SK-N-SH (cell line): ENCODE measurements around the gene RGS17. TPM values are rescaled to one million over a fixed set of nuclear protein-coding genes. Genes with fewer than 3 reads are reported as not detected.

Experiments
- CTCF ChIA-PET: fragments of 300-600, 350-600 bp; formaldehyde crosslinking; extraction: SDS; loops from one replicate; lab custom pipeline; 2021; lab: Yijun Ruan, JAX
- POLR2A ChIA-PET: fragments of 350-600 bp; sonication (Branson Sonifier 250); formaldehyde crosslinking; extraction: SDS; loops from one replicate; lab custom pipeline; 2020; ENCODE audit warnings: antibody characterized with exemption, inconsistent platforms; lab: Yijun Ruan, JAX
- DNase-seq: peaks from one replicate; pipeline ENCODE4 v3.0.0; 2012
- H2AFZ ChIP-seq: fragments of 200-600 bp; sonication (generic); 2 replicates; pipeline ENCODE4 v1.8.1; 2016; ENCODE audit warnings: antibody characterized with exemption, mild to moderate bottlenecking, low read depth
- H3F3A ChIP-seq: fragments of 200-600 bp; sonication (generic); replicated peaks from 2 replicates; pipeline ENCODE3; 2016; ENCODE audit warnings: antibody characterized with exemption, mild to moderate bottlenecking; ENCODE audit not compliant: insufficient read depth
- H3K27ac ChIP-seq, 2 experiments: fragments of 200-500 bp in 1 of 2; fragments of 200-600 bp in 1 of 2; sonication (Bioruptor generic) in 1 of 2; sonication (generic), shearing (Covaris generic) in 1 of 2; 2 replicates each; pipeline versions ENCODE4 v1.5.1 to v1.6.1; 2014 to 2016; ENCODE audit warnings: low read depth in 2 of 2, inconsistent platforms in 1 of 2, low read length in 1 of 2, mild to moderate bottlenecking in 1 of 2, mixed read lengths in 1 of 2
- H3K27me3 ChIP-seq: fragments of 200-600 bp; sonication (generic), shearing (Covaris generic); 2 replicates; pipeline ENCODE4 v1.6.1; 2016; ENCODE audit warnings: mixed run types; ENCODE audit not compliant: insufficient read depth
- H3K36me3 ChIP-seq, 2 experiments: fragments of 200-500 bp in 1 of 2; fragments of 200-600 bp in 1 of 2; sonication (Bioruptor generic) in 1 of 2; sonication (generic) in 1 of 2; replicated peaks in 1 of 2; 2 replicates each; pipeline versions ENCODE3 to v1.5.1; 2014 to 2016; ENCODE audit warnings: low read length in 1 of 2, mild to moderate bottlenecking in 1 of 2; ENCODE audit not compliant: insufficient read depth in 2 of 2, control insufficient read depth in 1 of 2
- H3K4me1 ChIP-seq, 2 experiments: fragments of 200-500 bp in 1 of 2; fragments of 200-600 bp in 1 of 2; sonication (Bioruptor generic) in 1 of 2; sonication (generic), shearing (Covaris generic) in 1 of 2; 2 replicates each; pipeline versions ENCODE4 v1.5.1 to v1.6.1; 2014 to 2016; ENCODE audit warnings: low read depth in 1 of 2, low read length in 1 of 2, mixed run types in 1 of 2; ENCODE audit not compliant: insufficient read depth in 2 of 2, control insufficient read depth in 1 of 2
- H3K4me2 ChIP-seq: fragments of 200-600 bp; sonication (generic), shearing (Covaris generic); 2 replicates; pipeline ENCODE4 v1.6.1; 2017; ENCODE audit warnings: mixed run types
- H3K4me3 ChIP-seq, 2 experiments: fragments of 200-500 bp in 1 of 2; fragments of 200-600 bp in 1 of 2; sonication (Bioruptor generic) in 1 of 2; sonication (generic), shearing (Covaris generic) in 1 of 2; 2 replicates each; pipeline versions ENCODE4 v1.5.1 to v1.8.1; 2014 to 2016; ENCODE audit warnings: low read depth in 2 of 2, inconsistent platforms in 1 of 2, low read length in 1 of 2, mild to moderate bottlenecking in 1 of 2, mixed read lengths in 1 of 2, moderate library complexity in 1 of 2
- H3K79me2 ChIP-seq: fragments of 200-600 bp; sonication (generic); 2 replicates; pipeline ENCODE4 v1.8.1; 2017; ENCODE audit warnings: mild to moderate bottlenecking; ENCODE audit not compliant: insufficient read depth
- H3K9ac ChIP-seq: fragments of 200-600 bp; sonication (generic); 2 replicates; pipeline ENCODE4 v1.6.1; 2017; ENCODE audit warnings: mixed run types
- H3K9me2 ChIP-seq: fragments of 200-600 bp; sonication (generic); 2 replicates; pipeline ENCODE4 v1.6.1; 2017; ENCODE audit warnings: mixed run types
- H3K9me3 ChIP-seq: fragments of 200-600 bp; sonication (generic); 2 replicates; pipeline ENCODE4 v1.6.1; 2017; ENCODE audit warnings: mixed run types, mild to moderate bottlenecking, moderate library complexity
- H4K20me1 ChIP-seq: fragments of 200-600 bp; sonication (generic); 2 replicates; pipeline ENCODE4 v1.6.1; 2017; ENCODE audit warnings: mild to moderate bottlenecking, mixed run types; ENCODE audit not compliant: insufficient read depth
- ELF1 ChIP-seq: IDR thresholded peaks from 2 replicates; pipeline ENCODE4 v1.4.0; 2012
- EP300 ChIP-seq, 2 experiments: IDR thresholded peaks; 2 replicates each; pipeline versions ENCODE4 v1.4.0 to v1.6.1; 2012; ENCODE audit warnings: borderline replicate concordance in 1 of 2, low read depth in 1 of 2, low read length in 1 of 2
- EZH2phosphoT487 ChIP-seq: fragments of 200-600 bp; sonication (generic); IDR thresholded peaks from 2 replicates; pipeline ENCODE4 v1.6.1; 2017; ENCODE audit warnings: low read depth, mixed run types, mild to moderate bottlenecking, antibody characterized with exemption, moderate library complexity, borderline replicate concordance
- FOSL2 ChIP-seq: IDR thresholded peaks from 2 replicates; pipeline ENCODE4 v1.4.0; 2012; ENCODE audit warnings: low read depth, mild to moderate bottlenecking, moderate library complexity, borderline replicate concordance
- FOXM1 ChIP-seq: IDR thresholded peaks from 2 replicates; pipeline ENCODE4 v1.4.0; 2012; ENCODE audit warnings: low read depth, mild to moderate bottlenecking
- IRF3 ChIP-seq: fragments of 150-350 bp; IDR thresholded peaks from 2 replicates; pipeline ENCODE4 v1.6.1; 2016; ENCODE audit warnings: mild to moderate bottlenecking, low read depth, low read length
- JUND ChIP-seq: IDR thresholded peaks from 2 replicates; pipeline ENCODE4 v1.4.0; 2012
- MEF2A ChIP-seq: IDR thresholded peaks from 2 replicates; pipeline ENCODE4 v1.4.0; 2012; ENCODE audit warnings: low read depth, borderline replicate concordance
- NRF1 ChIP-seq: IDR thresholded peaks from 2 replicates; pipeline ENCODE4 v1.6.1; 2012; ENCODE audit warnings: low read depth, mild to moderate bottlenecking, low read length
- POLR2AphosphoS5 ChIP-seq: IDR thresholded peaks from 2 replicates; pipeline ENCODE4 v1.6.1; 2012; ENCODE audit warnings: low read depth, low read length
- RAD21 ChIP-seq: IDR thresholded peaks from 2 replicates; pipeline ENCODE4 v1.6.1; 2012; ENCODE audit warnings: mild to moderate bottlenecking, low read length
- SIN3A ChIP-seq: IDR thresholded peaks from 2 replicates; pipeline ENCODE4 v1.6.1; 2012; ENCODE audit warnings: low read depth, mild to moderate bottlenecking, low read length, moderate library complexity, borderline replicate concordance
- TAF1 ChIP-seq: IDR thresholded peaks from 2 replicates; pipeline ENCODE4 v1.6.1; 2012; ENCODE audit warnings: low read depth, mild to moderate bottlenecking, low read length, moderate library complexity, borderline replicate concordance
- TEAD4 ChIP-seq: IDR thresholded peaks from 2 replicates; pipeline ENCODE4 v1.4.0; 2012; ENCODE audit warnings: mild to moderate bottlenecking, borderline replicate concordance; ENCODE audit not compliant: insufficient read depth
- YY1 ChIP-seq: IDR thresholded peaks from 2 replicates; pipeline ENCODE4 v1.4.0; 2012; ENCODE audit warnings: low read depth, mild to moderate bottlenecking
- ZBTB33 ChIP-seq: IDR thresholded peaks from 2 replicates; pipeline ENCODE4 v1.4.0; 2012; ENCODE audit warnings: low read depth, borderline replicate concordance
- WGBS: methylation state at CpG from one replicate; pipeline ENCODE4 v1.1.6; 2017; ENCODE audit warnings: low lambda C conversion rate; 5-methylcytosine and 5-hydroxymethylcytosine counted together
- polyA plus RNA-seq, 3 experiments: library from polyadenylated mRNA; depleted of rRNA; stranded (reverse); fragments of >200 nt; gene quantifications; 2 replicates each; pipeline ENCODE4 v1.2.3, GENCODE V29; 2012
- TF ChIP-seq, protein P1 (sequence below): fragments of 150-350 bp; IDR thresholded peaks from 2 replicates; pipeline ENCODE4 v1.6.1; 2017; ENCODE audit warnings: antibody characterized with exemption, low read length, low read depth, borderline replicate concordance

Gene RGS17
- polyA plus RNA-seq, 1 of the 3 experiments (the other 2 are of a cell fraction): 1.4 TPM

DNA sequence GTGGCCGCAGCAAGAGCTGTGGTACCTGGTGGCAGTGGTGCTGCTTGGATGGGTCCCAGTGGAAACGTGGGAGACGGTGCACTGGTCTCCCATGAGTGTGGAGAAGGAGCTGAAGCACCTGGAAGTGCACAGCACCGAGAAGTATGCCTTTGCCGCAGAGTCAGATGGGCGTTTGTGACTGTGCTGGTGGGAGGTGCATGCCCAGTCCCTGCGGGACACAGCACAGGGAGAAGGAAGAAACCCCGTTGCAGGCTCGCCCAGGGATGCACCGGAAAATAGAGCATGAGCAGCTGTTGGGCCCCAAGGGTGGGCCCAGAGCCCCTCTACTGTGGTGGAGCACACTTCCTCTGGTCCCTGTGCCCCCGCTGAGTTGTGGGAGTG lies 19.3 kb upstream of the RGS17 start:
- CTCF ChIA-PET: interaction anchor here (1.9 kb wide), 1 partner anchor 126 kb away, joined by 5 read pairs; no protein-coding TSS in a partner anchor
- 79% methylated on average over 10 of the region's 11 CpGs for WGBS

GRCh38 chr6:153149891-153150290 lies 18.8 kb upstream of the RGS17 start:
- POLR2A ChIA-PET: interaction anchor here (2.6 kb wide), 1 partner anchor 18 kb away, joined by 9 read pairs; the partner anchor contains the start of gene RGS17
- peaks cover 0 to 18% of the 10 kb centered on the region in 2 experiments; a peak in 1 of 4 replicates for H3K4me1 ChIP-seq
- H4K20me1 ChIP-seq: no peaks in the 10 kb centered on the region
- H3K4me3 ChIP-seq: no peak overlapping the region
- no peaks in the 10 kb centered on the region for H3F3A ChIP-seq
- H3K4me2 ChIP-seq: no peak overlapping the region
- no peaks in the 10 kb centered on the region for H3K9me2 ChIP-seq
- H3K9ac ChIP-seq: no peak overlapping the region
- H3K79me2 ChIP-seq: no peaks in the 10 kb centered on the region
- no peak overlapping the region for H2AFZ ChIP-seq
- WGBS: 85% methylated on average over 6 of the region's 6 CpGs
- no peaks in the 10 kb centered on the region for H3K36me3 ChIP-seq
- no peak overlapping the region for H3K27ac ChIP-seq
- H3K27me3 ChIP-seq: no peaks in the 10 kb centered on the region
- CTCF ChIA-PET: interaction anchor here (1.9 kb wide), 1 partner anchor 126 kb away, joined by 5 read pairs; no protein-coding TSS in a partner anchor
- TF ChIP-seq ELF1 (no peak), MEF2A (no peak), FOXM1 (no peak), POLR2AphosphoS5 (no peak), YY1 (no peak), EZH2phosphoT487 (no peak), TAF1 (no peak), EP300 (IDR thresholded peaks at IDR 0.05; ENCODE audit: borderline replicate concordance in 1 of 2, low read depth in 1 of 2, low read length in 1 of 2) (no peak)
- TF ChIP-seq, protein P1, sequence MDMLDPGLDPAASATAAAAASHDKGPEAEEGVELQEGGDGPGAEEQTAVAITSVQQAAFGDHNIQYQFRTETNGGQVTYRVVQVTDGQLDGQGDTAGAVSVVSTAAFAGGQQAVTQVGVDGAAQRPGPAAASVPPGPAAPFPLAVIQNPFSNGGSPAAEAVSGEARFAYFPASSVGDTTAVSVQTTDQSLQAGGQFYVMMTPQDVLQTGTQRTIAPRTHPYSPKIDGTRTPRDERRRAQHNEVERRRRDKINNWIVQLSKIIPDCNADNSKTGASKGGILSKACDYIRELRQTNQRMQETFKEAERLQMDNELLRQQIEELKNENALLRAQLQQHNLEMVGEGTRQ: no peak
- no peak for DNase-seq
- no peaks in the 10 kb centered on the region for H3K9me3 ChIP-seq

More for the DNA sequence above, 19.3 kb upstream of the RGS17 start:
- POLR2A ChIA-PET: interaction anchor here (2.6 kb wide), 1 partner anchor 19 kb away, joined by 9 read pairs; the partner anchor contains the start of gene RGS17
- no peaks in the 10 kb centered on the region for H3K27me3 ChIP-seq
- DNase-seq: no peak
- H2AFZ ChIP-seq: peak overlapping the region; percentile 87
- no peak for TF ChIP-seq ZBTB33
- TF ChIP-seq SIN3A: no peak
- TF ChIP-seq TEAD4: no peak
- no peak for TF ChIP-seq IRF3
- TF ChIP-seq TAF1: no peak
- no peak for TF ChIP-seq FOXM1
- TF ChIP-seq NRF1: no peak
- no peak for TF ChIP-seq RAD21
- no peak for TF ChIP-seq JUND
- TF ChIP-seq YY1: no peak
- TF ChIP-seq FOSL2: no peak
- H3K4me3 ChIP-seq: peak overlapping the region; percentile 58 to 66
- no peaks in the 10 kb centered on the region for H3K9me3 ChIP-seq
- no peaks in the 10 kb centered on the region for H4K20me1 ChIP-seq
- no peaks in the 10 kb centered on the region for H3F3A ChIP-seq
- peak overlapping the region in 1 of 2 experiments; percentile 91; a peak in 2 of 4 replicates for H3K27ac ChIP-seq
- no peaks in the 10 kb centered on the region for H3K79me2 ChIP-seq
- no peaks in the 10 kb centered on the region for H3K9me2 ChIP-seq
- H3K4me1 ChIP-seq: peaks cover 0 to 18% of the 10 kb centered on the region in 2 experiments; a peak in 1 of 4 replicates
- no peak overlapping the region for H3K9ac ChIP-seq
- H3K4me2 ChIP-seq: peak overlapping the region; percentile 80
- H3K36me3 ChIP-seq: no peaks in the 10 kb centered on the region
